HG02884 (cell line): ENCODE results near the gene MAP4K5.
"Not testable (repeated sequence)": the region's sequence is repeated elsewhere in the genome, so short reads cannot be mapped to it uniquely, and the experiment has no call there.

Source experiments
- ATAC-seq: cut with Tn5 transposase; IDR thresholded peaks from one replicate; pipeline ENCODE4 v1.9.1; 2021; ENCODE audit warnings: mild to moderate bottlenecking, moderate library complexity; ENCODE audit not compliant: unreplicated experiment

Gene MAP4K5

GRCh38 chr14:50532502-50533240 is at the start of gene MAP4K5:
Gene MAP4K5, minus strand, starts transcription at chr14:50532569. Its CDS starts 520 bp downstream, at chr14:50532049.
- peak; percentile 93 for ATAC-seq

GRCh38 chr14:50578433-50578832 is 46.1 kb upstream of the MAP4K5 start:
- ATAC-seq: no peak

DNA sequence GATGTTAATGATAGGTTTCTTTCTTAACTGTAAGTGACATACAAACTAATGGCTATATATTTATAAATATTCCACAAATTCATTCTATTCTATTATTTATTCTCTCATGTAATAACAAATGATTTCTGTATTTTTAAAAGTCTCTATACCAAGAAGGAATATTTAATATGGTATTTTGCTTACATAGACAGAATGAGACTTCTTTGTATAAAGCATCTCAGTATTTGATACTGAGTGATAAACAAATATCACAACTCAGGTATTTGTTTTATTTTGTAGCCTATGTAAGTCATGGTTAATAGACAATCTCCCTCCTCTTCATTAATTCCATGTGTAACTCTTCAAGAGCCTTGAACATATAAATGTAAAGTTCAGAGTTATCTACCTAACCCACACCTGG is 45.6 kb upstream of the MAP4K5 start:
- no peak for ATAC-seq

GRCh38 chr14:50575769-50576168 is 43.4 kb upstream of the MAP4K5 start:
- no peak for ATAC-seq

GRCh38 chr14:50573862-50574261 is 41.5 kb upstream of the MAP4K5 start:
- no peak for ATAC-seq

DNA sequence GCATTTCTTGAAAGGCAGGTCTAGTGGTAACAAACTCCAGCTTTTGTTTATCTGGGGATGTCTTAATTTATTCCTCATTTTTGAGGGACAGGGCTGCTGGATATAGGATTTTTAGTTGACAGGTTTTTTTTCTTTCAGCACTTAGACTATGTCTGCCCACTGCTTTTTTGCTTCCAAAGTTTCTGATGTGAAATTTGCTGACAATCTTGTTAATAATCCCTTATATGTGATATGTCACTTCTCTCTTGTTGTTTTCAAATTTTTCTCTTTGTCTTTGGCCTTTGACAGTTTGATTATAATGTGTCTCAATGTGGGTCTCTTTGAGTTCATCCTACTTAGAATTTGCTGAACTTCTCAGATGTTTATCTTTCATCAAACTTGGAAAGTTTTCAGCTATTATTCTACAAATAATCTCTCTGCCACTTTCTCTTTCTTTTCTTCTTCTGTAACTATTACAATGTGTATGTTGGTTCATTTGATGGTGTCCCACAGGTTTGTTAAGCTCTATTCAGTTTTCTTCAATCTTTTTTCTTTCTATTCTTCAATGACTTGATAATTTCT is 37.4 kb upstream of the MAP4K5 start:
- ATAC-seq: no peak

DNA sequence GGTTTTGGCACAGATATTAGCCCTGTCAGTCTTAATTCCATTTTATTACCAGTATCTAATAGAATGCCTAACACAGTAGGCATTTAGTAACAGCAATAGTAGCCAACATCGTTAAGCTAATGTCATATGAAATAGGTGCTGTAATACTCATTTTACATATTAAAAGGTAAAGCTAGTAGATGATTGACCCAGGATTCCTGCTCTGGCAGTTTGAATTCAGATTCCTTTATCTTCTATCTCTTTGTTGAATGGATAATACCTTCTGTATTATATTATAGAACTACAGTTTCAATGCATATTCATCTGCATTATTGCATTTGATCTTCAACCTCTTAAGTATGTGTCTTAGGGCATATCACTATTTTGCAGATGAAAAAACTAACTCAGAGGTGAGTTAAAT is 30.5 kb upstream of the MAP4K5 start:
- ATAC-seq: no peak

GRCh38 chr14:50560931-50561285 is 28.5 kb upstream of the MAP4K5 start:
- no peak for ATAC-seq

GRCh38 chr14:50559990-50560930 is 27.9 kb upstream of the MAP4K5 start, which contains the start of gene ATL1:
Gene ATL1, plus strand, starts transcription at chr14:50560145. Its CDS starts 121 bp downstream, at chr14:50560266.
- peak; percentile 52 for ATAC-seq

DNA sequence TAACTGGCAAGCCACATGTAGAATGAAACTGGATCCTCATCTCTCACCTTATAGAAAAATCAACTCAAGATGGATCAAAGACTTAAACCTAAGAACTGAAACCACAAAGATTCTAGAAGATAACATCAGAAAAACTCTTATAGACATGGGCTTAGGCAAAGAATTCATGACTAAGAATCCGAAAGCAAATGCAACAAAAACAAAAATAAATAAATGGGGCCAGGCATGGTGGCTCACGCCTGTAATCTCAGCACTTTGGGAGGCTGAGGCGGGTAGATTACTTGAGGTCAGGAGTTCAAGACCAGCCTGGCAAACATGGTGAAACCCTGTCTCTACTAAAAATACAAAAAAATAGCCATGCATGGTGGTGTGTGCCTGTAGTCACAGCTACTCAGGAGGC is 20.4 kb upstream of the MAP4K5 start:
- not testable (repeated sequence) for ATAC-seq

GRCh38 chr14:50551877-50552276 is 19.5 kb upstream of the MAP4K5 start:
- no peak for ATAC-seq

DNA sequence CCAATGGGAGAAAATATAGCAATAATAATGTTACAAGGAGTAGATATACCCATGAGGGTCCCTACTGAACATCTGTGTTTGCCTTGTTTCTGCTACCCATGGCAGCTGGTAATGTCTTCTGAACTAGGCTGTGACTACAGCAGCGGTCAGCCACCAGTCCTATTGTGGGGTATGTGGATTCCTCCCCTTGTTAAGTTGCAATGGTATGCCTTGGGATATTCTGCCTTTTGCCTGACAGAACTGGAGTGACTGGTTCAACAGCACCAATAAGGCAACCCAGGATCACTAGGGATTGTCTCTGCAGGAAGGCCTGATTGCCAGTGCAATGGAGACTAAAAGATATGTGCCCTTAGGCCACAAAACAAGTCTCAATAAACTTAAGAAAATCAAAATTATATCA is 17.9 kb upstream of the MAP4K5 start:
- no peak for ATAC-seq

DNA sequence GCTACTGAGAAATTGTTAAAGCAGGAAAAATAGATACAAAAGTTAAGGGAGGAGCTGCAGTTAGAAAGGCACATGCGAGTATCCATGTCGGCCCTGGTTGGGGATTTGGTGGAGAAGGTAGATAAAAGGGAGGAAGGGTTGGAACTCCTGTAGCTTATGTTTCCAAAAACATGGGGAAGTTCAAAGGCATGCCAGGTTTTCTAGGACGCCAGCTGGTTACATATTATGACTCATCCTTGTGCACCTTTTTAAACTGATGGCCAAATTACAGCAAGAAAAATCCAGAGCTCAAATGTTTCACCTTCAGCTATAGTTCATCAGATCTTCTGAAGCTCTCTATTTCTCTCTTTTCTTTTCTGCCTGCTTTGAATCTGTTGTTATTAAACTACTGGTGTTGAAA is 13.2 kb upstream of the MAP4K5 start:
- ATAC-seq: no peak

DNA sequence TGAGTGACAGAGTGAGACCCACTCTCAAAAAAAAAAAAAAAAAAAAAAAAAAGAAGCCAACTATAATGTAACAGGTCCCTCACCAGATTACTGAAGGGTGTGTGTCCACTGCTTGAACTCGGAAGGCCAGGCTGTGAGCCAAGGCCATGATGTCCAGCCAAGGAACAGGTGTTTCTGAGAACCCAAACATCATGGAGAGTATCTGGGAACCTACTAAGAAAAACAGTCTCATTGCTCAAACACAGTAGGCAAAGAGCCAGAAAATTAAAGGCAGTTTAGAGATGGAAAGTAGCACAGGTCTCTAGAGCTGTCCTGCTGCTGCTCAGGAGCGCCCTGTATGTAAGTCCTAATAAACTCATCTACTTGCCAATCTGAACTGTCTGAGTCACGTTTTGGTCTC is 12.5 kb upstream of the MAP4K5 start:
- ATAC-seq: no peak

- no peak for ATAC-seq
Measured at GRCh38 chr14:50542941-50543418, 10.6 kb upstream of the MAP4K5 start.

- ATAC-seq: no peak
Measured at GRCh38 chr14:50541159-50541567, 8.8 kb upstream of the MAP4K5 start.

DNA sequence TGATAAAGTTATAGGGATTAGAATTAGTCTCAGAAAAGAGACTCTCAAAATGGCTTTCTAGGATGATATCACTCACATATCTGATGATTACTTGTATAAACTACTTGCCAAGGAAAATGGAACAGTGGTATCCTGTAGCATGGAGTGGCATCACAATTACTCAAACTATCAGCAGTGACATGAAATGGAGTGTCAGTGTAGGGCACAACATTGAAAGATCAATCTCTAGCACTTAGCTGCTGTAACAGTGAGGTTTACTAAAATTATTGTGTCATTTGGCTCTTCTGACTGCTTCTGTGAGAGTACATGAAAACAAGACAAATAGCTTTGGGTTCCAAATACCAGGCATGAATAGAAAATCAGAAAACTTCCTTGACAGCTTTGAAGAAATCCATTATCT is 6.7 kb upstream of the MAP4K5 start:
- no peak for ATAC-seq

GRCh38 chr14:50538034-50538433 is 5.7 kb upstream of the MAP4K5 start:
- not testable (repeated sequence) for ATAC-seq

DNA sequence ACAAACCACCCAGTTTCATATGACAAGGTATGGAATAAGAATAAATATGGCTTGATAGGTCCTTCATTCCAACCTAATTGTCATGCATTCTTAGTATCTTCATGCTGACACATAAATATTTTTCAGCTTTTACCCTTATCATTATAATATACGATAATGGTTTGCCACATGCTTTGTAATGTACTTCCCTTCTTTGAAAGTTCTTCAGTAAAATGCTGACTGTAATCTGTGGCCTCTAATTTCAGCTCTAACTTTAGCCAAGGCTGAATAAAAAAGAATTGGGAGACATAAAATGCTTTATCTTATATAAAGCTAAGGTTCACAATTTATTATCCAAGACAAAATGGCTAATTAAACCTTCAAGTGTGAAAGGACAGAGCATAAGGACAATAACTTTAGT is 2.6 kb upstream of the MAP4K5 start:
- ATAC-seq: no peak

DNA sequence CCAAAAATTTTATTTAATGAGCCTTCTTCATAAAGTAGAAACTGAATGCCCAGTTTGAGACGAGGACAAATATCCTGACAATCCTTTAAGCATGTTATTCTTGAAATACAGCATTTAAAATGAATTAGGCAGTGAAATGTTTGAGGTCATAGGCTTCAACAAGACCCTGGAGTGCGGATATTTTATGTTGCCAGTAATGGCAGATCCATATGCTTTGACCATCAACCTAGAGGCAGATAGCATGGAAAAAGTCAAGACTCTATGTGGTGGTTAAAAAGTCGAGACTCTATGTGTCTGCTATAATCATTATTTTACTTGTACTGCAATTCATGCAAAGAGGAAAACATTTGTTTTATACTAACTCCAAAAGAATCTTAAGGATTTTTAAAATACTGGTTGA is 2.0 kb upstream of the MAP4K5 start:
- no peak for ATAC-seq

- no peak for ATAC-seq
Measured at GRCh38 chr14:50533806-50534205, 1.4 kb upstream of the MAP4K5 start.
